SW 1271 (cell line): Measurements from ENCODE around the gene NCAM2.

Experiments
- DNase-seq, 2 experiments: peaks; one replicate each; lab custom pipeline; 2025; lab: John Stamatoyannopoulos, UW

Gene NCAM2

GRCh38 chr21:21458124-21458631 lies 460.0 kb downstream of the NCAM2 start:
- no peak for DNase-seq

DNA sequence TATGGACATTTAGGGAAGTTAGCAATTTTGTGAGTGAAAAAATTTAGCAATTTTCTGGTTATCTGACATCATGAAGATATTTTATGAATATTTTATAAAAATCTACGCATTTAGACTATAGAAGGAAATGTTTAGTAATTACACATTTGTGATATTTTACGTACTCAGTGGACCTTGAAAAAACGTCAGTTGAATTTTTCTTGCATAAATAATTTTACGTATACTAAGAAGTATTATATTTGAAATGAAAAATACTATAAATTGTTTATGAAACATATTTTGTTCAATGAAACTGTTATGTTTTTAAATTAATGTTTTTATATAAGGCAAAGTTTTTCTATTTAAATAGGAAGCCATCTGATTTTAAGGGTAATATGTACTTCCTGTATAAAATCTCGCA lies 462.8 kb downstream of the NCAM2 start:
- DNase-seq: no peak

DNA sequence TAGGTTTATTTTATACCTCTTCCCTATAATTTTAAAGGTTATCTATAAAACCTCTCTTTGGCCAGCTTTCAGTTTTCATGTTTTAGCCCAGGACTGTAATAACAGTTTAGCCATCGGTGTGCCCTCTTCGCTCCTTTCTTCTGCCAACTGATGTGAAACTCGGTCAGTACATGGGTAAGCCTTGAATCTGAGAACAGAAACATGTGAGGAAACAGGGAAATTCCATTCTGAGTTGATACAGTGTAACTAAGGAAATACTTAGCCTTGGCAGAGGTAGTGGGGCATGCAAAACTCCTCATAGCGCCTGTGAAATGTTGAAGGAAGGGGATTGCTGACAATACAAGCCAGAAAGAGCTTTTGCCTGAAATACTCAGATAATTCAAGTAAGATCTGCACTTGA lies 465.2 kb downstream of the NCAM2 start:
- DNase-seq: no peak

- no peak for DNase-seq
Observed at GRCh38 chr21:21464684-21465083, 466.5 kb downstream of the NCAM2 start.

DNA sequence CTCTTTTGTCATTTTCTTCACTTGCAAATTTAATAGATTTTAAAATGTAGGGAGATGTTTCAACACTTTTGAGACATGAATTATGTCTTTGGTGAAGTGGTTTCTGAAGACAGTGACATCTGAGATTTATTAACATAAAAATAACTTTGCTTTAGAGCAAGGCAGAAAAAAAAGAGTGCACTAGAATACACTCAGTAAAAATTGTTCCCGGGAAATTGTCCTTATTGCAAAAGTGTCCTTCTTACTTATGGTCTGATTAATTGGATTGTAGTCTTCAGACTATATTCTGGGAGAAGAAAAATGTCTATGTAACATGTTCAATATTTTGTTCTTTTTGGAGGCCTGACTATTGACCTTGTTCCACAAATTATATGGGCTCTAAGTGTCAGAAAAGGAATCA lies 468.5 kb downstream of the NCAM2 start:
- DNase-seq: no peak

- no peak for DNase-seq
Observed at GRCh38 chr21:21468003-21468402, 469.8 kb downstream of the NCAM2 start.

DNA sequence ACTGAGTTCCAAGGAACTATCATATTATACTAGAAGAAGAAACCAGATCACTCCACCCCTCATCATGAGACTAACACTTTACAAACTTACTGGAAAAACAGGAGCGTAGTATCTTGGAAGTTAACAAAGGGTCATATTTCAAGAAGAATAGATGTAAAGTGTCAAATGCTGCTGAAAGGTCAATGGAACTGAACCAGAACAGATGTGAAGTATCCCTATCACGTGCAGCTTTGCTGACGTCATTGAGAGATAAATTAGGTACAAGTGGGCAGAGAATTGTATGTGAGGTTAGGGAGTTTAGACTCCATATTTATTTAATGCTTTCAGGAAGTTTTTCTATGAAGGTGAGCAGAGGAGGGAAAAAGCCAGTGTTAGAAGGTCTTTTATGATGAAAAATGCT lies 483.0 kb downstream of the NCAM2 start:
- no peak for DNase-seq

DNA sequence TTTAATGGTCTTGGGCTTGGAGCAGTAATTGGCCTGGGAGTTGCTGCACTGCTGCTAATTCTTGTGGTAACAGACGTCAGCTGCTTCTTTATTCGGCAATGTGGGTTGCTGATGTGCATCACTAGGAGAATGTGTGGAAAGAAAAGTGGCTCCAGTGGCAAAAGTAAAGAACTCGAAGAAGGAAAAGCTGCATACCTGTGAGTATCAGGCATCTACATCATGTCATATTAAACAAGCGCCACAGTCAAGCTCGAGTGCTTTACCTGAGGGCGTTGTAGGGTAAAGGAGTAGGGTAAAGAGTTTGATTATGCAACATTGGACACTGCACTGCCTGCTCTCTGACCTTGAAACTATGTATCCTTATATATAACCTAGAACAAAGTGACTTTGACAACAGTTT lies 510.6 kb downstream of the NCAM2 start:
- DNase-seq: no peak

- no peak for DNase-seq
Observed at GRCh38 chr21:21530680-21531079, 532.5 kb downstream of the NCAM2 start.

- no peak for DNase-seq
Observed at GRCh38 chr21:21547368-21547953, 549.3 kb downstream of the NCAM2 start.

GRCh38 chr21:21559285-21560045 lies 561.3 kb downstream of the NCAM2 start:
- no peak for DNase-seq
